ENCODE data around the gene SOCS1.

SOCS1 gene

DNA sequence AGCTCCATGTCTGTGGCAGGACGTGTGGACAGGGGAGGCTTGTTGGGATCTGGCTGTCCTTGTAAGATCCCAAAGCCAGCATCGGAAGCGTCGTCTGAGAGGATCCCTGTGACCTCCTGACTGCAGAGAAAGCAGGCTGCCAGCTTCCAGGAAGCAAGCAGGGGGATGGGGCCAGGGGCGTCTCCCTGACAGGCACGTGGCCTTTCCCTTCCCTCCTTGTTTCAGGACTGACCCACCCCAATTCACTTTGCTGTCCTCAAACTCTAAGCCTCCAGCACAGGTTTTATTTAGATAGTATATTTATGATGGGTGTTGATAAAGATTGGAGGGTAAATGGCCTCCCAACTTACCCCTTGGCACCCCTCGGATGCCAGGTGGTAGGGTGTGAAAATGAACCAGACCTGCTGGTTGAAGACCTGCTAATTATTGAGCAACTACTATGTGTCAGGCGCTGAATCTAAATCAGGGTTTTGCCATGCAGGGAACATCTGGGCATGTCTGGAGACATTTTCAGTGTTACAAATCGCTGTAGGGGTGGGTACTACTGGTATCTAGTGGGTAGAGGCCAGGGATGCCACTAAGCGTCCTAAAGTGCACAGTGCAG, 24.5 kb downstream of the SOCS1 start:
- no peak overlapping the region for H3K4me3 ChIP-seq (replicated peaks; ENCODE audit: insufficient read depth, low read length)
- no peaks in the 10 kb centered on the region for H3K27me3 ChIP-seq (ENCODE audit: insufficient read depth, poor library complexity, severe bottlenecking)
- TF ChIP-seq, protein P1, sequence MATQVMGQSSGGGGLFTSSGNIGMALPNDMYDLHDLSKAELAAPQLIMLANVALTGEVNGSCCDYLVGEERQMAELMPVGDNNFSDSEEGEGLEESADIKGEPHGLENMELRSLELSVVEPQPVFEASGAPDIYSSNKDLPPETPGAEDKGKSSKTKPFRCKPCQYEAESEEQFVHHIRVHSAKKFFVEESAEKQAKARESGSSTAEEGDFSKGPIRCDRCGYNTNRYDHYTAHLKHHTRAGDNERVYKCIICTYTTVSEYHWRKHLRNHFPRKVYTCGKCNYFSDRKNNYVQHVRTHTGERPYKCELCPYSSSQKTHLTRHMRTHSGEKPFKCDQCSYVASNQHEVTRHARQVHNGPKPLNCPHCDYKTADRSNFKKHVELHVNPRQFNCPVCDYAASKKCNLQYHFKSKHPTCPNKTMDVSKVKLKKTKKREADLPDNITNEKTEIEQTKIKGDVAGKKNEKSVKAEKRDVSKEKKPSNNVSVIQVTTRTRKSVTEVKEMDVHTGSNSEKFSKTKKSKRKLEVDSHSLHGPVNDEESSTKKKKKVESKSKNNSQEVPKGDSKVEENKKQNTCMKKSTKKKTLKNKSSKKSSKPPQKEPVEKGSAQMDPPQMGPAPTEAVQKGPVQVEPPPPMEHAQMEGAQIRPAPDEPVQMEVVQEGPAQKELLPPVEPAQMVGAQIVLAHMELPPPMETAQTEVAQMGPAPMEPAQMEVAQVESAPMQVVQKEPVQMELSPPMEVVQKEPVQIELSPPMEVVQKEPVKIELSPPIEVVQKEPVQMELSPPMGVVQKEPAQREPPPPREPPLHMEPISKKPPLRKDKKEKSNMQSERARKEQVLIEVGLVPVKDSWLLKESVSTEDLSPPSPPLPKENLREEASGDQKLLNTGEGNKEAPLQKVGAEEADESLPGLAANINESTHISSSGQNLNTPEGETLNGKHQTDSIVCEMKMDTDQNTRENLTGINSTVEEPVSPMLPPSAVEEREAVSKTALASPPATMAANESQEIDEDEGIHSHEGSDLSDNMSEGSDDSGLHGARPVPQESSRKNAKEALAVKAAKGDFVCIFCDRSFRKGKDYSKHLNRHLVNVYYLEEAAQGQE (IDR thresholded peaks at IDR 0.05; ENCODE audit: insufficient replicate concordance, low read depth): no peak
- TF ChIP-seq POLR2AphosphoS5 (IDR thresholded peaks at IDR 0.05; ENCODE audit: low read depth): no peak
- no peak for TF ChIP-seq SPI1 (IDR thresholded peaks at IDR 0.05; ENCODE audit: borderline replicate concordance, low read depth)
- TF ChIP-seq, protein P2, sequence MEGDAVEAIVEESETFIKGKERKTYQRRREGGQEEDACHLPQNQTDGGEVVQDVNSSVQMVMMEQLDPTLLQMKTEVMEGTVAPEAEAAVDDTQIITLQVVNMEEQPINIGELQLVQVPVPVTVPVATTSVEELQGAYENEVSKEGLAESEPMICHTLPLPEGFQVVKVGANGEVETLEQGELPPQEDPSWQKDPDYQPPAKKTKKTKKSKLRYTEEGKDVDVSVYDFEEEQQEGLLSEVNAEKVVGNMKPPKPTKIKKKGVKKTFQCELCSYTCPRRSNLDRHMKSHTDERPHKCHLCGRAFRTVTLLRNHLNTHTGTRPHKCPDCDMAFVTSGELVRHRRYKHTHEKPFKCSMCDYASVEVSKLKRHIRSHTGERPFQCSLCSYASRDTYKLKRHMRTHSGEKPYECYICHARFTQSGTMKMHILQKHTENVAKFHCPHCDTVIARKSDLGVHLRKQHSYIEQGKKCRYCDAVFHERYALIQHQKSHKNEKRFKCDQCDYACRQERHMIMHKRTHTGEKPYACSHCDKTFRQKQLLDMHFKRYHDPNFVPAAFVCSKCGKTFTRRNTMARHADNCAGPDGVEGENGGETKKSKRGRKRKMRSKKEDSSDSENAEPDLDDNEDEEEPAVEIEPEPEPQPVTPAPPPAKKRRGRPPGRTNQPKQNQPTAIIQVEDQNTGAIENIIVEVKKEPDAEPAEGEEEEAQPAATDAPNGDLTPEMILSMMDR (IDR thresholded peaks at IDR 0.05; ENCODE audit: insufficient read depth, low read length): no peak
- TF ChIP-seq GABPA (IDR thresholded peaks at IDR 0.05; ENCODE audit: low read depth): no peak
- no peak overlapping the region for H3K27ac ChIP-seq (replicated peaks)
- DNase-seq (ENCODE audit: low read depth in 1 of 2, low spot score in 1 of 2): no peak

DNA sequence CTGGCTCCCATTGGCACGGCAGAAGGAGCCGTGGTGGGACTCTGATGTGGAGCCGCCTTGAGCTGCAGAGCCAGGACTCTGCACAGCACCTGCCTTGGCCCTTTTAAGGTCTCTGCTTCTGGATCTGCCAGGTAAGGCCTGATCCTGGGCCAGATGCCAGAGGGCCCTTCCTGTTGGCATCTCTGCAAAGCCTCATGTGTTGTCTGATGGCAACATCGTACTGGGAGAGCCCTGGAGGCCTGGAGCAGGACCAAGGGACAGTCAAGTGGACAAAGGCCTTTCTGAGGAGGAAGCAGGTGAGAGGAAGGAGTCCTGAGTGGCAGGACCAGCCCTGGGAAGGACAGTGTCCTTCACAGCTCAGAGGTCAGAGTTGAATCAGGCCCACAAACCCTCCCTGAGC, 26.1 kb downstream of the SOCS1 start:
- H3K27ac ChIP-seq (replicated peaks): no peak overlapping the region
- no peak for DNase-seq (ENCODE audit: low read depth in 1 of 2, low spot score in 1 of 2)
- no peaks in the 10 kb centered on the region for H3K27me3 ChIP-seq (ENCODE audit: insufficient read depth, poor library complexity, severe bottlenecking)
- TF ChIP-seq, protein P2 (IDR thresholded peaks at IDR 0.05; ENCODE audit: insufficient read depth, low read length): no peak
- TF ChIP-seq POLR2AphosphoS5 (IDR thresholded peaks at IDR 0.05; ENCODE audit: low read depth) (no peak), GABPA (IDR thresholded peaks at IDR 0.05; ENCODE audit: low read depth) (no peak), SPI1 (IDR thresholded peaks at IDR 0.05; ENCODE audit: borderline replicate concordance, low read depth) (no peak)
- TF ChIP-seq, protein P1 (IDR thresholded peaks at IDR 0.05; ENCODE audit: insufficient replicate concordance, low read depth): no peak
- no peak overlapping the region for H3K4me3 ChIP-seq (replicated peaks; ENCODE audit: insufficient read depth, low read length)

DNA sequence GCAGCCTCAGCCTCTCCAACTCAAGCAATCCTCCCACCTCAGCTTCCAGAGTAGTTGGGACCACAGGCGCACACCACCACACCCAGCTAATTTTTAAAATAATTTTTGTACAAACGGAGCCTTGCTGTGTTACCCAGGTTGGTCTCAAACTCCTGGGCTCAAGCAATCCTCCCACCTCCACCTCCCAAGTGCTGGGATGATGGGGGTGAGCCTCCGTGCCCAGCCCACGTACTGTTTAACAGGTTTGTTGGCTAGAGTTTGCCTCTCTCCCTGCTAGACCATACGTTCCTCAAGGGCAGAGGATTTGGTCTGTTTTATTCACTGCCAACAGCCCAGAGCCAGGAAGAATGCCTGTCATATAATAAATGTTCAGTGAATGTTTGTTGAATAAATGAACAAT, 26.6 kb downstream of the SOCS1 start:
- DNase-seq (ENCODE audit: low read depth in 1 of 2, low spot score in 1 of 2): no peak
- no peak overlapping the region for H3K27ac ChIP-seq (replicated peaks)
- H3K4me3 ChIP-seq (replicated peaks; ENCODE audit: insufficient read depth, low read length): no peak overlapping the region
- H3K27me3 ChIP-seq (ENCODE audit: insufficient read depth, poor library complexity, severe bottlenecking): no peaks in the 10 kb centered on the region
- TF ChIP-seq GABPA (IDR thresholded peaks at IDR 0.05; ENCODE audit: low read depth) (no peak), SPI1 (IDR thresholded peaks at IDR 0.05; ENCODE audit: borderline replicate concordance, low read depth) (no peak), POLR2AphosphoS5 (IDR thresholded peaks at IDR 0.05; ENCODE audit: low read depth) (no peak)
- TF ChIP-seq, protein P2 (IDR thresholded peaks at IDR 0.05; ENCODE audit: insufficient read depth, low read length): no peak
- TF ChIP-seq, protein P1 (IDR thresholded peaks at IDR 0.05; ENCODE audit: insufficient replicate concordance, low read depth): no peak
